Bronchial epithelial cell (primary cell): ENCODE measurements around the gene CAPN5. TPM values are rescaled to one million over a fixed set of nuclear protein-coding genes. Genes with fewer than 3 reads are reported as not detected.

Experiments
- DNase-seq: peaks from one replicate; pipeline ENCODE4 v3.0.0-alpha.2; 2010; ENCODE audit warnings: low read depth
- FAIRE-seq: peaks from 2 replicates; lab custom pipeline; 2011; peaks lifted over from hg19 to GRCh38; lab: Jason Lieb, UNC
- H3K27me3 ChIP-seq: 2 replicates; pipeline ENCODE4 v1.5.1; 2011; ENCODE audit warnings: low read length; ENCODE audit not compliant: control insufficient read depth, insufficient read depth
- H3K36me3 ChIP-seq: 2 replicates; pipeline ENCODE4 v1.5.1; 2011; ENCODE audit warnings: low read length; ENCODE audit not compliant: control insufficient read depth, insufficient read depth
- H3K4me3 ChIP-seq: 2 replicates; pipeline ENCODE4 v1.5.1; 2011; ENCODE audit warnings: mild to moderate bottlenecking, low read depth, low read length, control low read depth
- CTCF ChIP-seq: IDR thresholded peaks from 2 replicates; pipeline ENCODE4 v1.5.1; 2011; ENCODE audit warnings: mild to moderate bottlenecking, moderate library complexity, low read length, control low read depth, inconsistent platforms; ENCODE audit not compliant: insufficient read depth, severe bottlenecking
- total RNA-seq: library from RNA; depleted of rRNA; stranded (reverse); fragments of >200 nt; gene quantifications from 2 replicates; pipeline ENCODE4 v1.2.1, GENCODE V29; 2014

Gene CAPN5
- total RNA-seq, 1 donor from 2014 or later: 3.2 TPM

DNA sequence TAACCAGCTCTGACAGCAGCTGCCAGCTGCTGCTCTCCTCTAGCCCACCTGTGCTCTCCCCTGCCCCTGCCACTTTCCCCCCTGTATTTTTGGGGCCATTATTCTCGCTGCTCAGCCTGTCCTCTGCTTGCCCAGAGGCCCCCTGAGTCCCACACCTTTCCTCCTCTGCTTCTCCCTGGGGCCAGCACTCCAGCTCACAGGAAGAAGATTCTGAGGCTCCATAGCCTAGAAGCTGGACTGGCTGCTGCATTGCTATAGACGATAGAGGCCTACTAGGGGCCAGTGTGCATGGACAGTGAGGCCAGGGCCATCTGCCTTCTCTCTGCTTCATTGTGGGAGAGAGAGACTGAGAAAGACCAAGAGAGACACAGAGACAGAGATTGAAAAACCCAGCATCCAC lies 36.5 kb downstream of the CAPN5 start:
- no peaks in the 10 kb centered on the region for H3K27me3 ChIP-seq
- H3K4me3 ChIP-seq: no peak overlapping the region
- DNase-seq: no peak
- no peaks in the 10 kb centered on the region for H3K36me3 ChIP-seq
- peak; percentile 47 for FAIRE-seq
- no peak for TF ChIP-seq CTCF

GRCh38 chr11:77104727-77105126 lies 38.0 kb downstream of the CAPN5 start:
- no peaks in the 10 kb centered on the region for H3K27me3 ChIP-seq
- FAIRE-seq (no peak), DNase-seq (no peak)

DNA sequence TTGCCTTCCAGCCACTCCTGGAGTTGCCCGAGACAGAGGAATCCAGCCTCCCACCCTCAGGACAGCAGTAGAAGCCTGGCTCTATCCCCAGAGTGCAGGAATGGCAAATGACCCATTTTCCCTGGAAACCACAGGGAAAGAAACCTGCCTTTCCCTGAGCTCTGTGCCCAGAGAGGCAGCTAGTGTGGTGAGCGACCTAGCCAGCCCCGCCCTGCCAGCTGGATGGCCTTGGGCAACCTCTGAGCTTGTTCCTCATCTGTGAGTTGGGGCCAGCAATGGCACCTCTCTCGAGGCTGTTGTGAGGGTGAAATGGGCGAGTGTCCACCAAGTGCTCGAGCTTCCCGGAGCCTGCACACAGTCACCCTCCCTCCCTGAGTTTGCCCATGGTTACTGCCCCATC lies 39.5 kb downstream of the CAPN5 start:
- no peaks in the 10 kb centered on the region for H3K36me3 ChIP-seq
- H3K4me3 ChIP-seq: no peak overlapping the region
- no peaks in the 10 kb centered on the region for H3K27me3 ChIP-seq
- DNase-seq: no peak
- TF ChIP-seq CTCF: no peak
- no peak for FAIRE-seq

More at GRCh38 chr11:77104727-77105126, 38.0 kb downstream of the CAPN5 start:
- TF ChIP-seq CTCF: no peak
- Histone ChIP-seq H3K36me3 (no peaks in the 10 kb centered on the region), H3K4me3 (no peak overlapping the region)

DNA sequence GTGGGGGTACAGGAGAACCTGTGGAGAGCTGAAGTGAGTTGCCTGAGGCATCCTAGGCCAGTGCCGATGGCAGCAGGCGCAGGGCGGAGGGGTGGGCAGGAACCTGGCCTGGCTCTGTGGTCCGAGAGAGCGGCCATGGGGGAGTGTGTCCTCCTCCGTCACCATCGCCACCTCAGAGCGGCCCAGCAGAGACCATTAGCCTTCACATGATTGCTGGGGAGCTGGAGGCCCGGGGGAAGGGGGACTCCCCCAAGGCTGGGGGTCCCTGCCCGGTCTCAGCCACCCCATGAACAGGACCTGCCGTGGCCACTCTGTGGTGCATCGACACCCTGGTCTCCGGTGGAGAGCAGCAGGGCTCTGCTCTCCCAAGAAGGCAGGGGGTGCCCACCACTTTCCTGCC lies 40.0 kb downstream of the CAPN5 start:
- no peak for TF ChIP-seq CTCF
- no peak overlapping the region for H3K4me3 ChIP-seq
- no peaks in the 10 kb centered on the region for H3K27me3 ChIP-seq
- H3K36me3 ChIP-seq: no peaks in the 10 kb centered on the region
- DNase-seq (no peak), FAIRE-seq (no peak)

DNA sequence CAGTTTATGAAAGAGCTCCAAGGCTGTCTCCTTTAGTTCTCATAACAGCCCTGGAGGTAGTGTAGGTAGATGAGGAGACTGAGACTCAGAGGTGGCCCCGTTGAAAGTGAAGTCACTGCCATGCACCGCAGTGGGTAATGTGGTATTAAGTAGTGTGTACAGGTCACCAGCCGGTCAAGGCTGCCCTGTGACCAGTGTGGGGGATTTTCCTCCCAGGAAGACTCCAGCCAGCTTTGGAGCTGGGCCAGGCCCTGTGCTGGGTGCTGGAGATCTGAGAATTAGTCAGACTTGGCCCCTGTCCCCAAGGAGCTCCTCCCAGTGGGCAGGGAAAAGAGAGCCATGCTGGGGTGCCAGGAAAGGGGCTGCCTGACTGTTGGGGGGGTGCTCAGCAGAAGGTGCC lies 41.2 kb downstream of the CAPN5 start:
- FAIRE-seq: peak; percentile 40

More for the DNA sequence above, 41.2 kb downstream of the CAPN5 start:
- H3K4me3 ChIP-seq: no peak overlapping the region
- H3K27me3 ChIP-seq: no peaks in the 10 kb centered on the region
- no peak for TF ChIP-seq CTCF
- no peaks in the 10 kb centered on the region for H3K36me3 ChIP-seq
- DNase-seq: peak; percentile 51
